Progenitor cell of endocrine pancreas (in vitro differentiated cells): ENCODE results near the gene PKM. TPM values are rescaled to one million over a fixed set of nuclear protein-coding genes. Genes with fewer than 3 reads are reported as not detected.

ENCODE experiments used
- DNase-seq: peaks from one replicate; pipeline ENCODE4 v3.0.0; 2021; ENCODE audit warnings: low spot score; ENCODE audit not compliant: unreplicated experiment
- H3K27ac Mint-ChIP-seq: 2 replicates; pipeline ENCODE4 v1.8.0; 2021; ENCODE audit warnings: mild to moderate bottlenecking, moderate library complexity, mixed read lengths
- H3K27me3 Mint-ChIP-seq: 2 replicates; pipeline ENCODE4 v1.8.0; 2021; ENCODE audit warnings: mixed read lengths
- H3K36me3 Mint-ChIP-seq: 2 replicates; pipeline ENCODE4 v1.8.0; 2022; ENCODE audit warnings: mixed read lengths; ENCODE audit not compliant: insufficient read depth
- H3K4me1 Mint-ChIP-seq: 2 replicates; pipeline ENCODE4 v1.8.0; 2021; ENCODE audit warnings: low read depth, mixed read lengths
- H3K4me3 Mint-ChIP-seq: 2 replicates; pipeline ENCODE4 v1.8.0; 2021; ENCODE audit warnings: low read depth, mild to moderate bottlenecking, moderate library complexity, mixed read lengths
- H3K9me3 Mint-ChIP-seq: 2 replicates; pipeline ENCODE4 v1.8.0; 2021; ENCODE audit warnings: low read depth, mixed read lengths
- CTCF ChIP-seq: fragments of 200-600 bp; sonication (generic); IDR thresholded peaks from one replicate; pipeline ENCODE4 v1.5.0; 2021; ENCODE audit warnings: antibody characterized with exemption, mild to moderate bottlenecking; ENCODE audit not compliant: unreplicated experiment
- total RNA-seq: library from RNA; stranded (reverse); gene quantifications from 2 replicates; pipeline ENCODE4 v1.2.1, GENCODE V29; 2021

PKM gene
- total RNA-seq, 1 donor from 2014 or later, result 525 TPM

- peak overlapping the region; percentile 98 for H3K27ac Mint-ChIP-seq
- peaks cover 46% of the 10 kb centered on the region for H3K4me1 Mint-ChIP-seq
Observed at GRCh38 chr15:72229076-72229946, 1.7 kb downstream of the PKM start.

GRCh38 chr15:72227720-72228119, 3.3 kb downstream of the PKM start:
- no peak for TF ChIP-seq CTCF
- no peak for DNase-seq
- peak overlapping the region; percentile 60 for H3K27ac Mint-ChIP-seq
- H3K9me3 Mint-ChIP-seq, result no peaks in the 10 kb centered on the region
- H3K36me3 Mint-ChIP-seq, result peaks cover 6% of the 10 kb centered on the region
- H3K4me1 Mint-ChIP-seq, result peaks cover 48% of the 10 kb centered on the region
- H3K4me3 Mint-ChIP-seq, result peak overlapping the region; percentile 99
- H3K27me3 Mint-ChIP-seq, result no peaks in the 10 kb centered on the region

More at GRCh38 chr15:72229076-72229946, 1.7 kb downstream of the PKM start:
- H3K27me3 Mint-ChIP-seq, result no peaks in the 10 kb centered on the region
- peak overlapping the region; percentile 99 for H3K4me3 Mint-ChIP-seq
- no peak for DNase-seq
- no peaks in the 10 kb centered on the region for H3K9me3 Mint-ChIP-seq
- no peak for TF ChIP-seq CTCF
- peaks cover 2% of the 10 kb centered on the region for H3K36me3 Mint-ChIP-seq

- Mint-ChIP-seq H3K4me1 (peaks cover 47% of the 10 kb centered on the region), H3K27me3 (no peaks in the 10 kb centered on the region), H3K36me3 (peaks cover 9% of the 10 kb centered on the region), H3K4me3 (peak overlapping the region; percentile 23), H3K9me3 (no peaks in the 10 kb centered on the region), H3K27ac (no peak overlapping the region)
- DNase-seq, result no peak
- TF ChIP-seq CTCF, result no peak
Observed at GRCh38 chr15:72227192-72227586, 3.8 kb downstream of the PKM start.

GRCh38 chr15:72223278-72223677, 7.7 kb downstream of the PKM start:
- Mint-ChIP-seq H3K4me3 (no peak overlapping the region), H3K27ac (peak overlapping the region; percentile 42), H3K36me3 (peaks cover 16% of the 10 kb centered on the region)

GRCh38 chr15:72222393-72222792, 8.6 kb downstream of the PKM start:
- H3K27ac Mint-ChIP-seq, result peak overlapping the region; percentile 83
- H3K27me3 Mint-ChIP-seq, result no peaks in the 10 kb centered on the region
- peak overlapping the region; percentile 15 for H3K4me3 Mint-ChIP-seq
- no peak for DNase-seq
- peaks cover 58% of the 10 kb centered on the region for H3K4me1 Mint-ChIP-seq
- no peaks in the 10 kb centered on the region for H3K9me3 Mint-ChIP-seq
- TF ChIP-seq CTCF, result no peak
- peaks cover 19% of the 10 kb centered on the region for H3K36me3 Mint-ChIP-seq

More at GRCh38 chr15:72223278-72223677, 7.7 kb downstream of the PKM start:
- no peaks in the 10 kb centered on the region for H3K27me3 Mint-ChIP-seq
- TF ChIP-seq CTCF, result no peak
- DNase-seq, result no peak
- peaks cover 63% of the 10 kb centered on the region for H3K4me1 Mint-ChIP-seq
- no peaks in the 10 kb centered on the region for H3K9me3 Mint-ChIP-seq
